K562 (cell line): Measurements from ENCODE around the gene CALM1. TPM values are rescaled to one million over a fixed set of nuclear protein-coding genes. Genes with fewer than 3 reads are reported as not detected.
A peak's percentile ranks its signal among the peaks of the same experiment; 100 is the strongest.

Source experiments
- ATAC-seq: fragments of 200-7000 bp; cut with Tn5 transposase; 3 replicates; pipeline ENCODE4 v1.9.1; 2020; ENCODE audit warnings: moderate library complexity
- BruUV-seq: library from RNA; stranded (reverse); fragments of 400-500 nt; replicated peaks from 2 replicates; lab custom pipeline; 2021; lab: Mats Ljungman, UMichigan
- CTCF ChIA-PET: fragments of 300-600 bp; formaldehyde crosslinking; extraction: SDS; loops from one replicate; lab custom pipeline; 2021; ENCODE audit warnings: low intra/inter-chr PET ratio; lab: Yijun Ruan, JAX
- POLR2A ChIA-PET: fragments of 300-600, 350-650 bp; sonication (Branson Sonifier 250); formaldehyde crosslinking; extraction: SDS; loops from one replicate; lab custom pipeline; 2021; ENCODE audit warnings: antibody characterized with exemption, inconsistent platforms; lab: Yijun Ruan, JAX
- DNase-seq, 4 experiments: peaks; one replicate each; pipeline versions ENCODE4 v3.0.0 to v3.0.0-alpha.2; 2011 to 2018; ENCODE audit warnings: low spot score in 3 of 4, mixed read lengths in 3 of 4; ENCODE audit errors: extremely low read depth in 1 of 4
- FAIRE-seq: peaks from 2 replicates; lab custom pipeline; 2011; peaks lifted over from hg19 to GRCh38; lab: Jason Lieb, UNC
- H2AFZ ChIP-seq: 2 replicates; pipeline ENCODE4 v1.6.0; 2011; ENCODE audit warnings: low read depth, low read length, control low read depth, inconsistent platforms
- H3K27ac ChIP-seq: fragments of 200-600 bp; 3 replicates; pipeline ENCODE4 v1.8.0; 2011; ENCODE audit warnings: low read depth, mild to moderate bottlenecking, control low read depth, inconsistent platforms, low read length, moderate library complexity, mixed read lengths; ENCODE audit errors: extremely low read depth
- H3K27me3 ChIP-seq, 2 experiments: fragments of 300-600 bp in 1 of 2; 2 replicates in 1 of 2; 3 replicates in 1 of 2; pipeline versions ENCODE4 v1.6.0 to v1.8.0; 2011; ENCODE audit warnings: inconsistent platforms in 2 of 2, low read length in 2 of 2, mild to moderate bottlenecking in 1 of 2, mixed read lengths in 1 of 2, moderate library complexity in 1 of 2; ENCODE audit not compliant: control insufficient read depth in 2 of 2, insufficient read depth in 2 of 2
- H3K36me3 ChIP-seq: fragments of 300-600 bp; 3 replicates; pipeline ENCODE4 v1.8.0; 2011; ENCODE audit warnings: mild to moderate bottlenecking, low read length, inconsistent platforms; ENCODE audit not compliant: control insufficient read depth, insufficient read depth
- H3K4me1 ChIP-seq, 2 experiments: fragments of 200-600 bp in 1 of 2; replicated peaks in 1 of 2; 2 replicates in 1 of 2; 3 replicates in 1 of 2; pipeline versions ENCODE4 v1.5.1 to v1.8.0; 2011; ENCODE audit warnings: inconsistent platforms in 2 of 2, low read length in 2 of 2, mild to moderate bottlenecking in 1 of 2, mixed read lengths in 1 of 2, moderate library complexity in 1 of 2; ENCODE audit not compliant: control insufficient read depth in 2 of 2, insufficient read depth in 2 of 2
- H3K4me2 ChIP-seq: 2 replicates; pipeline ENCODE4 v1.6.1; 2011; ENCODE audit warnings: low read length, control low read depth, inconsistent platforms, mixed read lengths; ENCODE audit not compliant: insufficient read depth
- H3K4me3 ChIP-seq: fragments of 200-600 bp; sonication (generic), shearing (Covaris generic); 2 replicates; pipeline ENCODE4 v1.5.1; 2016; ENCODE audit warnings: control low read depth, inconsistent platforms
- H3K79me2 ChIP-seq: fragments of 200-600 bp; 3 replicates; pipeline ENCODE4 v1.8.0; 2011; ENCODE audit warnings: low read length, inconsistent platforms; ENCODE audit not compliant: control insufficient read depth, insufficient read depth
- H3K9ac ChIP-seq, 2 experiments: 2 replicates each; pipeline versions ENCODE4 v1.6.0 to v1.6.1; 2011; ENCODE audit warnings: low read depth in 2 of 2, low read length in 2 of 2, control low read depth in 1 of 2, inconsistent platforms in 1 of 2, mild to moderate bottlenecking in 1 of 2, mixed read lengths in 1 of 2; ENCODE audit not compliant: insufficient read depth in 1 of 2
- H3K9me1 ChIP-seq: one replicate; pipeline ENCODE4 v1.6.0; 2011; ENCODE audit warnings: inconsistent platforms, mild to moderate bottlenecking, low read length, moderate library complexity; ENCODE audit not compliant: control insufficient read depth, insufficient read depth
- H3K9me3 ChIP-seq: replicated peaks from 2 replicates; pipeline ENCODE4 v1.5.1; 2011; ENCODE audit warnings: low read depth, low read length, inconsistent platforms; ENCODE audit not compliant: control insufficient read depth, insufficient read depth
- H4K20me1 ChIP-seq: replicated peaks from 2 replicates; pipeline ENCODE4 v1.6.1; 2011; ENCODE audit warnings: low read length, inconsistent platforms, mixed read lengths; ENCODE audit not compliant: control insufficient read depth, insufficient read depth
- CAMTA2 ChIP-seq: fragments of 250-450 bp; sonication (Bioruptor Pico); conservative IDR thresholded peaks from 2 replicates; pipeline ENCODE4 v1.5.1; 2022
- EHMT2 ChIP-seq: fragments of 450-650 bp; IDR thresholded peaks from 2 replicates; pipeline ENCODE4 v1.6.1; 2018; ENCODE audit warnings: antibody characterized with exemption
- FOXJ3 ChIP-seq: sonication (generic); formaldehyde crosslinking; IDR thresholded peaks from 2 replicates; pipeline ENCODE4 v1.4.0; 2020; ENCODE audit warnings: mild to moderate bottlenecking, missing genetic modification reagents
- FOXP1 ChIP-seq: sonication (generic); formaldehyde crosslinking; IDR thresholded peaks from 2 replicates; pipeline ENCODE4 v1.8.0; 2022; ENCODE audit warnings: mild to moderate bottlenecking, missing genetic modification reagents
- IFI16 ChIP-seq: fragments of 250-450 bp; sonication (Bioruptor Pico); IDR thresholded peaks from 2 replicates; pipeline ENCODE4 v2.1.2; 2022; ENCODE audit warnings: mild to moderate bottlenecking, inconsistent platforms
- MECOM ChIP-seq: fragments of 250-450 bp; sonication (Bioruptor Pico); IDR thresholded peaks from 2 replicates; pipeline ENCODE4 v1.8.0; 2022; ENCODE audit warnings: inconsistent platforms
- MYBL2 ChIP-seq, 2 experiments: fragments of 450-650 bp in 1 of 2; sonication (generic) in 1 of 2; formaldehyde crosslinking in 1 of 2; IDR thresholded peaks; 2 replicates each; pipeline versions ENCODE4 v1.6.1 to v1.8.1; 2017 to 2022; ENCODE audit warnings: borderline replicate concordance in 1 of 2, inconsistent platforms in 1 of 2, low read depth in 1 of 2, mild to moderate bottlenecking in 1 of 2, missing genetic modification reagents in 1 of 2, moderate library complexity in 1 of 2
- TBP ChIP-seq: optimal IDR thresholded peaks from 2 replicates; pipeline ENCODE3; 2011; ENCODE audit warnings: low read depth, low read length, improper control_type of control experiment
- TOE1 ChIP-seq, 2 experiments: fragments of 450-650 bp in 1 of 2; sonication (generic) in 1 of 2; formaldehyde crosslinking in 1 of 2; IDR thresholded peaks; 2 replicates each; pipeline versions ENCODE4 v1.7.1 to v1.8.0; 2016 to 2022; ENCODE audit warnings: borderline replicate concordance in 2 of 2, mild to moderate bottlenecking in 2 of 2, antibody characterized with exemption in 1 of 2, inconsistent platforms in 1 of 2, low read depth in 1 of 2, missing genetic modification reagents in 1 of 2, moderate library complexity in 1 of 2
- ZBTB8A ChIP-seq: fragments of 450-650 bp; IDR thresholded peaks from 2 replicates; pipeline ENCODE4 v1.6.1; 2018; ENCODE audit warnings: mild to moderate bottlenecking, moderate library complexity; ENCODE audit not compliant: partially characterized antibody
- ZNF165 ChIP-seq: fragments of 250-450 bp; sonication (Bioruptor Pico); IDR thresholded peaks from 2 replicates; pipeline ENCODE4 v1.4.0; 2020; ENCODE audit warnings: borderline replicate concordance
- ZNF354B ChIP-seq: fragments of 250-450 bp; sonication (Bioruptor Pico); IDR thresholded peaks from 2 replicates; pipeline ENCODE4 v1.4.0; 2020
- ZNF780A ChIP-seq: fragments of 250-450 bp; sonication (Bioruptor Pico); IDR thresholded peaks from 2 replicates; pipeline ENCODE4 v1.5.0; 2021; ENCODE audit warnings: mild to moderate bottlenecking
- WGBS: fragments of 100-300 bp; shearing (Covaris generic); methylation state at CpG from one replicate; pipeline ENCODE4 v1.1.6; 2016; ENCODE audit warnings: low coverage, mixed read lengths; ENCODE audit not compliant: insufficient coverage; ENCODE audit errors: missing lambda C conversion rate; 5-methylcytosine and 5-hydroxymethylcytosine counted together
- in situ Hi-C: fragments of 300-500 bp; cut with MboI; formaldehyde crosslinking; loops from 4 replicates; pipeline ENCODE4 v1.15.0; 2018; ENCODE audit warnings: inconsistent platforms, mixed read lengths
- intact Hi-C: fragments of 100-400 bp; cut with micrococcal nuclease; formaldehyde crosslinking; loops from 2 replicates; pipeline ENCODE4 v1.14.2; 2022
- polyA plus RNA-seq, 8 experiments: library from polyadenylated mRNA; depleted of rRNA in 4 of 8; stranded (reverse) in 5 of 8; unstranded in 3 of 8; fragments of >200 nt; fragmentation: Nextera tagmentation in 2 of 8; fragmentation: Illumina TruSeq in 1 of 8; extraction: Ambion mirVana in 2 of 8; extraction: Trizol in 1 of 8; gene quantifications; 2 replicates each; pipeline versions ENCODE4 v1.2.1 to v1.2.3, GENCODE V29; 2011 to 2014; ENCODE audit warnings: inconsistent platforms in 1 of 8, missing spikeins in 1 of 8
- total RNA-seq, 7 experiments: library from RNA; depleted of rRNA in 6 of 7; stranded (reverse); fragments of >200 nt in 6 of 7; fragmentation: Illumina TruSeq in 2 of 7; extraction: Trizol in 2 of 7; gene quantifications; 2 replicates each; pipeline versions ENCODE4 v1.2.1 to v1.2.3, GENCODE V29; 2011 to 2021; ENCODE audit warnings: low replicate concordance in 1 of 7
- TF ChIP-seq, protein P1 (sequence below), 2 experiments: fragments of 250-450 bp in 1 of 2; fragments of 450-650 bp in 1 of 2; sonication (Bioruptor Pico) in 1 of 2; IDR thresholded peaks; 2 replicates each; pipeline versions ENCODE4 v1.6.1 to v1.8.0; 2016 to 2021; ENCODE audit warnings: mild to moderate bottlenecking in 2 of 2, moderate library complexity in 2 of 2, missing compliant biosample characterization in 1 of 2, missing genetic modification characterization in 1 of 2
- TF ChIP-seq, protein P2 (sequence below): sonication (generic); formaldehyde crosslinking; IDR thresholded peaks from 2 replicates; pipeline ENCODE4 v1.8.0; 2022; ENCODE audit warnings: missing genetic modification reagents, mild to moderate bottlenecking, borderline replicate concordance
- TF ChIP-seq, protein P3 (sequence below), 3 experiments: IDR thresholded peaks in 2 of 3; conservative IDR thresholded peaks in 1 of 3; 2 replicates each; pipeline ENCODE4 v1.5.1; 2011 to 2012; ENCODE audit warnings: low read length in 3 of 3, mild to moderate bottlenecking in 3 of 3, control low read depth in 2 of 3, improper control_type of control experiment in 1 of 3, inconsistent platforms in 1 of 3, low read depth in 1 of 3, mixed read lengths in 1 of 3, moderate library complexity in 1 of 3; ENCODE audit not compliant: insufficient read depth in 2 of 3

Gene CALM1
- total and polyA plus RNA-seq, 9 of the 15 experiments (the other 6 are each of a cell fraction or from before 2014, with no cell fraction given) = 48.0 to 269 (median 158) TPM

DNA sequence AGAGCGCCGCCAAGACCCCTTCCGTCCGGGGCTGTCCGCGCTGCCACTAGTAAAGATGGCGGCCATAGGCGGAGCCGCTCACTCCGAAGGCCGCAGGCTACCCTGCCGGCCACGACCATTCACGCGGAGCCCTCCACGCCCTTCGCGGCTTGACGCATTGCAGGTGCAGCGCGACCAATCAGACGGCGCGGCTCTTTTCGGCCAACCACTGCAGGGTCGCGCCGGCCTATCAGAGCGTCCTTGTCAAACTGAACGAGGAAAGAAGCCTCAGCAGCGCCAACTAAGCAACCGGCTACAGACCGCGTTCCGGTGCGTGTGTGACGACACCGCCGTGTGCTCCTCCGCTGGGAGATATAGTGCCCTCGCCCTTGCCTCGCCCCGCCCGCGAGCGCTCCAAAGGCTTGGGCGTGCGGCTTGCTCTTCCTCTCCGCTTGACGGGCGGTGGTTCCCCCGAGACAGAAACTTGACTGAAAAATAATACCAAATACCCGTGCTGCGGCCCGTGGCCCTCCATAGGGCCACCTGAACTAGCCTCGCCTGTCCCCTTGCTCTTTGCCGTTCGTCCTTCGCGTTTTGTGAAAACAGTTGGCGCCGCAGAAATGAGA is 13.6 kb upstream of the CALM1 start:
- Histone ChIP-seq H3K4me2 (peak overlapping the region; percentile 87), H3K36me3 (no peaks in the 10 kb centered on the region), H3K9me3 (no peaks in the 10 kb centered on the region), H3K4me1 (peaks cover 27 to 31% of the 10 kb centered on the region in 2 experiments), H2AFZ (peak overlapping the region; percentile 95), H3K79me2 (no peaks in the 10 kb centered on the region), H3K9ac (peak overlapping the region; percentile 94 to 98), H4K20me1 (no peaks in the 10 kb centered on the region), H3K27me3 (no peaks in the 10 kb centered on the region), H3K27ac (peak overlapping the region; percentile 97), H3K9me1 (no peaks in the 10 kb centered on the region), H3K4me3 (peak overlapping the region; percentile 59)
- DNase-seq (peak; percentile 96 to 98 (median 96)), FAIRE-seq (peak; percentile 99), ATAC-seq (peak; percentile 93)
- intact Hi-C loops (loop anchor here (1.0 to 5.0 kb wide), 2 partner anchors 52 to 424 kb away; partner anchors contain the start of gene NRDE2), in situ Hi-C loops (no loop called here)
- POLR2A ChIA-PET = interaction anchor here (0.7 to 3.2 kb wide), 7 partner anchors 9 to 820 kb away, joined by 3 to 29 read pairs (median 4); partner anchors contain the start of gene CALM1
- under 1% methylated on average over 46 of the region's 62 CpGs for WGBS
- CTCF ChIA-PET = interaction anchor here (0.7 kb wide), 1 partner anchor 62 kb away, joined by 3 read pairs; no protein-coding TSS in a partner anchor
- no TSS peak for BruUV-seq
- TF ChIP-seq TBP = peak; percentile 88
- no peak for TF ChIP-seq ZNF354B
- TF ChIP-seq, protein P1, sequence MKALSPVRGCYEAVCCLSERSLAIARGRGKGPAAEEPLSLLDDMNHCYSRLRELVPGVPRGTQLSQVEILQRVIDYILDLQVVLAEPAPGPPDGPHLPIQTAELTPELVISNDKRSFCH (CRISPR knock-in tag; IDR thresholded peaks at IDR 0.05) = no peak
- TF ChIP-seq, protein P1 (tag; IDR thresholded peaks at IDR 0.05) = peak; percentile 74; the same call in 1 of the 2 replicates
- TF ChIP-seq FOXP1 = no peak
- TF ChIP-seq IFI16 (CRISPR knock-in tag) = no peak
- TF ChIP-seq, protein P2, sequence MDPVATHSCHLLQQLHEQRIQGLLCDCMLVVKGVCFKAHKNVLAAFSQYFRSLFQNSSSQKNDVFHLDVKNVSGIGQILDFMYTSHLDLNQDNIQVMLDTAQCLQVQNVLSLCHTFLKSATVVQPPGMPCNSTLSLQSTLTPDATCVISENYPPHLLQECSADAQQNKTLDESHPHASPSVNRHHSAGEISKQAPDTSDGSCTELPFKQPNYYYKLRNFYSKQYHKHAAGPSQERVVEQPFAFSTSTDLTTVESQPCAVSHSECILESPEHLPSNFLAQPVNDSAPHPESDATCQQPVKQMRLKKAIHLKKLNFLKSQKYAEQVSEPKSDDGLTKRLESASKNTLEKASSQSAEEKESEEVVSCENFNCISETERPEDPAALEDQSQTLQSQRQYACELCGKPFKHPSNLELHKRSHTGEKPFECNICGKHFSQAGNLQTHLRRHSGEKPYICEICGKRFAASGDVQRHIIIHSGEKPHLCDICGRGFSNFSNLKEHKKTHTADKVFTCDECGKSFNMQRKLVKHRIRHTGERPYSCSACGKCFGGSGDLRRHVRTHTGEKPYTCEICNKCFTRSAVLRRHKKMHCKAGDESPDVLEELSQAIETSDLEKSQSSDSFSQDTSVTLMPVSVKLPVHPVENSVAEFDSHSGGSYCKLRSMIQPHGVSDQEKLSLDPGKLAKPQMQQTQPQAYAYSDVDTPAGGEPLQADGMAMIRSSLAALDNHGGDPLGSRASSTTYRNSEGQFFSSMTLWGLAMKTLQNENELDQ (CRISPR knock-in tag) = no peak
- no peak for TF ChIP-seq ZBTB8A
- TF ChIP-seq TOE1 (IDR thresholded peaks at IDR 0.05; ENCODE audit: borderline replicate concordance) = 0 out of 2 replicates have a peak, but pooled peaks have one; percentile 33
- no peak for TF ChIP-seq TOE1 (CRISPR knock-in tag; IDR thresholded peaks at IDR 0.05; ENCODE audit: borderline replicate concordance, low read depth)
- no peak for TF ChIP-seq ZNF780A (CRISPR knock-in tag)
- no peak for TF ChIP-seq EHMT2
- peak; percentile 95; the same call in 1 of the 2 replicates for TF ChIP-seq CAMTA2 (CRISPR knock-in tag)
- TF ChIP-seq MYBL2 (IDR thresholded peaks at IDR 0.05; ENCODE audit: low read depth) = peak; percentile 81
- no peak for TF ChIP-seq MYBL2 (CRISPR knock-in tag; IDR thresholded peaks at IDR 0.05; ENCODE audit: borderline replicate concordance)
- no peak for TF ChIP-seq FOXJ3
- TF ChIP-seq MECOM (CRISPR knock-in tag) = no peak
- TF ChIP-seq, protein P3, sequence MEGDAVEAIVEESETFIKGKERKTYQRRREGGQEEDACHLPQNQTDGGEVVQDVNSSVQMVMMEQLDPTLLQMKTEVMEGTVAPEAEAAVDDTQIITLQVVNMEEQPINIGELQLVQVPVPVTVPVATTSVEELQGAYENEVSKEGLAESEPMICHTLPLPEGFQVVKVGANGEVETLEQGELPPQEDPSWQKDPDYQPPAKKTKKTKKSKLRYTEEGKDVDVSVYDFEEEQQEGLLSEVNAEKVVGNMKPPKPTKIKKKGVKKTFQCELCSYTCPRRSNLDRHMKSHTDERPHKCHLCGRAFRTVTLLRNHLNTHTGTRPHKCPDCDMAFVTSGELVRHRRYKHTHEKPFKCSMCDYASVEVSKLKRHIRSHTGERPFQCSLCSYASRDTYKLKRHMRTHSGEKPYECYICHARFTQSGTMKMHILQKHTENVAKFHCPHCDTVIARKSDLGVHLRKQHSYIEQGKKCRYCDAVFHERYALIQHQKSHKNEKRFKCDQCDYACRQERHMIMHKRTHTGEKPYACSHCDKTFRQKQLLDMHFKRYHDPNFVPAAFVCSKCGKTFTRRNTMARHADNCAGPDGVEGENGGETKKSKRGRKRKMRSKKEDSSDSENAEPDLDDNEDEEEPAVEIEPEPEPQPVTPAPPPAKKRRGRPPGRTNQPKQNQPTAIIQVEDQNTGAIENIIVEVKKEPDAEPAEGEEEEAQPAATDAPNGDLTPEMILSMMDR (IDR thresholded peaks at IDR 0.05 in 2 of 3, conservative IDR thresholded peaks at IDR 0.05 in 1 of 3; ENCODE audit: insufficient read depth in 2 of 3, low read depth in 1 of 3, low read length in 3 of 3) = peak in 2 of 3 experiments; percentile 5 to 8; a peak in 1 of 6 replicates
- TF ChIP-seq ZNF165 (CRISPR knock-in tag) = no peak
